G401 (cell line): ENCODE data around the gene TLE3. TPM values are rescaled to one million over a fixed set of nuclear protein-coding genes. Genes with fewer than 3 reads are reported as not detected.
A peak's percentile ranks its signal among the peaks of the same experiment; 100 is the strongest.

Experiments used
- DNase-seq: peaks from one replicate; pipeline ENCODE4 v3.0.0-alpha.2; 2015; ENCODE audit warnings: low spot score
- in situ Hi-C: cut with HindIII; loops from 2 replicates; pipeline ENCODE4 v1.10.0; 2016; ENCODE audit warnings: low sequenced_read_pairs, mixed read lengths
- total RNA-seq: library from RNA; depleted of rRNA; stranded (reverse); fragments of >200 nt; shearing (Covaris generic); gene quantifications from 2 replicates; pipeline ENCODE4 v1.2.3, GENCODE V29; 2014

TLE3 gene
- total RNA-seq, 1 experiment from 2014 or later = 34.6 TPM

GRCh38 chr15:70023769-70024491 is 73.8 kb downstream of the TLE3 start:
- in situ Hi-C loops = no loop called here

GRCh38 chr15:70023064-70023768 is 74.5 kb downstream of the TLE3 start:
- DNase-seq = no peak
- in situ Hi-C loops = no loop called here

More at GRCh38 chr15:70023769-70024491, 73.8 kb downstream of the TLE3 start:
- DNase-seq = peak; percentile 9

- no peak for DNase-seq
- in situ Hi-C loops = no loop called here
Observed at GRCh38 chr15:70020229-70020628, 77.5 kb downstream of the TLE3 start.

- in situ Hi-C loops = no loop called here
- DNase-seq = no peak
Observed at GRCh38 chr15:70018646-70019600, 78.8 kb downstream of the TLE3 start.

GRCh38 chr15:70017801-70018200 is 79.9 kb downstream of the TLE3 start:
- in situ Hi-C loops = no loop called here

GRCh38 chr15:70017025-70017424 is 80.7 kb downstream of the TLE3 start:
- no peak for DNase-seq
- in situ Hi-C loops = no loop called here

More at GRCh38 chr15:70017801-70018200, 79.9 kb downstream of the TLE3 start:
- DNase-seq = no peak

GRCh38 chr15:70016511-70016994 is 81.2 kb downstream of the TLE3 start:
- in situ Hi-C loops = no loop called here
- DNase-seq = no peak

- DNase-seq = no peak
Observed at GRCh38 chr15:70014860-70015490, 82.7 kb downstream of the TLE3 start.

GRCh38 chr15:70014331-70014730 is 83.4 kb downstream of the TLE3 start:
- in situ Hi-C loops = no loop called here
- DNase-seq = no peak

More at GRCh38 chr15:70014860-70015490, 82.7 kb downstream of the TLE3 start:
- in situ Hi-C loops = no loop called here

- DNase-seq = no peak
- in situ Hi-C loops = no loop called here
Observed at GRCh38 chr15:70013656-70014313, 83.9 kb downstream of the TLE3 start.

GRCh38 chr15:70012895-70013294 is 84.8 kb downstream of the TLE3 start:
- in situ Hi-C loops = no loop called here

GRCh38 chr15:70008697-70009290 is 88.9 kb downstream of the TLE3 start:
- in situ Hi-C loops = no loop called here
- DNase-seq = no peak

More at GRCh38 chr15:70012895-70013294, 84.8 kb downstream of the TLE3 start:
- no peak for DNase-seq

- DNase-seq = no peak
- in situ Hi-C loops = no loop called here
Observed at GRCh38 chr15:70006259-70007147, 91.2 kb downstream of the TLE3 start.

- no peak for DNase-seq
- in situ Hi-C loops = no loop called here
Observed at GRCh38 chr15:70004826-70005225, 92.9 kb downstream of the TLE3 start.

GRCh38 chr15:70002897-70003296 is 94.8 kb downstream of the TLE3 start:
- in situ Hi-C loops = no loop called here
- DNase-seq = no peak

GRCh38 chr15:70001859-70002258 is 95.9 kb downstream of the TLE3 start:
- in situ Hi-C loops = no loop called here
- no peak for DNase-seq
